ENCODE data around the gene NPSR1. TPM values are rescaled to one million over a fixed set of nuclear protein-coding genes. Genes with fewer than 3 reads are reported as not detected.
"Not testable (repeated sequence)": the region's sequence is repeated elsewhere in the genome, so short reads cannot be mapped to it uniquely, and the experiment has no call there.

NPSR1 gene
- total and polyA plus RNA-seq, 9 of the 15 experiments (the other 6 are each of a cell fraction or from before 2014, with no cell fraction given): not detected

DNA sequence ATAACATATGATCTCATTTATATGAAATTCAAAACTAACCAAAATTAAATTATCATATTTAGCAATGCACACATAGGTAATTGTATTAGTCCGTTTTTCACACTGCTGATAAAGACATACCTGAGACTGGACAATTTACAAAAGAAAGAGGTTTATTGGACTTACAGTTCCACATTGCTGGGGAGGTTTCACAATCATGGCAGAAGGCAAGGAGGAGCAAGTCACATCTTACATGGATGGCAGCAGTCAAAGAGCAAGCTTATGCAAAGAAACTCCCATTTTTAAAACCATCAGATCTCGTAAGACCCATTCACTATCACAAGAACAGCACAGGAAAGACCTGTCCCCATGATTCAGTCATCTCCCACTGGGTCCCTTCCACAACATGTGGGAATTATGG, 200.4 kb downstream of the NPSR1 start:
- BruUV-seq (replicated peaks); H4K20me1 ChIP-seq (replicated peaks; ENCODE audit: control insufficient read depth, insufficient read depth, low read length); intact Hi-C loops (cut with micrococcal nuclease); H2AFZ ChIP-seq (ENCODE audit: low read depth, low read length); H3K9ac ChIP-seq (ENCODE audit: insufficient read depth in 1 of 2, low read depth in 2 of 2, low read length in 2 of 2); H3K4me3 ChIP-seq; H3K27me3 ChIP-seq (ENCODE audit: control insufficient read depth in 2 of 2, insufficient read depth in 2 of 2, low read length in 2 of 2); DNase-seq (ENCODE audit: extremely low read depth in 1 of 4, low spot score in 3 of 4); in situ Hi-C loops (cut with MboI); H3K4me2 ChIP-seq (ENCODE audit: insufficient read depth, low read length); ATAC-seq; H3K9me1 ChIP-seq (ENCODE audit: control insufficient read depth, insufficient read depth, low read length); H3K36me3 ChIP-seq (ENCODE audit: control insufficient read depth, insufficient read depth, low read length); POLR2A ChIA-PET; H3K9me3 ChIP-seq (replicated peaks; ENCODE audit: control insufficient read depth, insufficient read depth, low read depth, low read length); H3K27ac ChIP-seq (ENCODE audit: extremely low read depth, low read depth, low read length); CTCF ChIA-PET (ENCODE audit: low intra/inter-chr PET ratio); FAIRE-seq; H3K79me2 ChIP-seq (ENCODE audit: control insufficient read depth, insufficient read depth, low read length); H3K4me1 ChIP-seq (replicated peaks in 1 of 2; ENCODE audit: control insufficient read depth in 2 of 2, insufficient read depth in 2 of 2, low read length in 2 of 2): not testable (repeated sequence)
- 0% methylated on average over 2 of the region's 2 CpGs for WGBS (ENCODE audit: insufficient coverage, low coverage, missing lambda C conversion rate)
- TF ChIP-seq ZNF766 (CRISPR knock-in tag; conservative IDR thresholded peaks at IDR 0.05) (peak; percentile 74), ZNF431 (CRISPR knock-in tag; IDR thresholded peaks at IDR 0.05) (peak; percentile 93)

GRCh38 chr7:34859281-34859680, 201.3 kb downstream of the NPSR1 start:
- H3K4me1 ChIP-seq (replicated peaks in 1 of 2; ENCODE audit: control insufficient read depth in 2 of 2, insufficient read depth in 2 of 2, low read length in 2 of 2); H3K9me1 ChIP-seq (ENCODE audit: control insufficient read depth, insufficient read depth, low read length); CTCF ChIA-PET (ENCODE audit: low intra/inter-chr PET ratio); H2AFZ ChIP-seq (ENCODE audit: low read depth, low read length); H3K36me3 ChIP-seq (ENCODE audit: control insufficient read depth, insufficient read depth, low read length); H3K4me3 ChIP-seq; H3K27ac ChIP-seq (ENCODE audit: extremely low read depth, low read depth, low read length); H3K9me3 ChIP-seq (replicated peaks; ENCODE audit: control insufficient read depth, insufficient read depth, low read depth, low read length); POLR2A ChIA-PET; BruUV-seq (replicated peaks); H3K79me2 ChIP-seq (ENCODE audit: control insufficient read depth, insufficient read depth, low read length); DNase-seq (ENCODE audit: extremely low read depth in 1 of 4, low spot score in 3 of 4); ATAC-seq; intact Hi-C loops (cut with micrococcal nuclease); H3K9ac ChIP-seq (ENCODE audit: insufficient read depth in 1 of 2, low read depth in 2 of 2, low read length in 2 of 2); H3K27me3 ChIP-seq (ENCODE audit: control insufficient read depth in 2 of 2, insufficient read depth in 2 of 2, low read length in 2 of 2); H4K20me1 ChIP-seq (replicated peaks; ENCODE audit: control insufficient read depth, insufficient read depth, low read length); in situ Hi-C loops (cut with MboI); H3K4me2 ChIP-seq (ENCODE audit: insufficient read depth, low read length); FAIRE-seq: not testable (repeated sequence)
- 0% methylated on average over 1 of the region's 1 CpG for WGBS (ENCODE audit: insufficient coverage, low coverage, missing lambda C conversion rate)

- in situ Hi-C loops (cut with MboI); H3K9me3 ChIP-seq (replicated peaks; ENCODE audit: control insufficient read depth, insufficient read depth, low read depth, low read length); CTCF ChIA-PET (ENCODE audit: low intra/inter-chr PET ratio); H3K4me3 ChIP-seq; H4K20me1 ChIP-seq (replicated peaks; ENCODE audit: control insufficient read depth, insufficient read depth, low read length); DNase-seq (ENCODE audit: extremely low read depth in 1 of 4, low spot score in 3 of 4); intact Hi-C loops (cut with micrococcal nuclease); H3K9me1 ChIP-seq (ENCODE audit: control insufficient read depth, insufficient read depth, low read length); H3K27me3 ChIP-seq (ENCODE audit: control insufficient read depth in 2 of 2, insufficient read depth in 2 of 2, low read length in 2 of 2); H3K9ac ChIP-seq (ENCODE audit: insufficient read depth in 1 of 2, low read depth in 2 of 2, low read length in 2 of 2); H3K79me2 ChIP-seq (ENCODE audit: control insufficient read depth, insufficient read depth, low read length); FAIRE-seq; H3K4me2 ChIP-seq (ENCODE audit: insufficient read depth, low read length); H3K36me3 ChIP-seq (ENCODE audit: control insufficient read depth, insufficient read depth, low read length); POLR2A ChIA-PET; BruUV-seq (replicated peaks); H3K4me1 ChIP-seq (replicated peaks in 1 of 2; ENCODE audit: control insufficient read depth in 2 of 2, insufficient read depth in 2 of 2, low read length in 2 of 2); H3K27ac ChIP-seq (ENCODE audit: extremely low read depth, low read depth, low read length); H2AFZ ChIP-seq (ENCODE audit: low read depth, low read length): not testable (repeated sequence)
- peak; percentile 39; the same call in 2 of the 3 replicates for ATAC-seq
- 36% methylated on average over 3 of the region's 5 CpGs for WGBS (ENCODE audit: insufficient coverage, low coverage, missing lambda C conversion rate)
Measured at GRCh38 chr7:34866222-34866621, 208.2 kb downstream of the NPSR1 start.

DNA sequence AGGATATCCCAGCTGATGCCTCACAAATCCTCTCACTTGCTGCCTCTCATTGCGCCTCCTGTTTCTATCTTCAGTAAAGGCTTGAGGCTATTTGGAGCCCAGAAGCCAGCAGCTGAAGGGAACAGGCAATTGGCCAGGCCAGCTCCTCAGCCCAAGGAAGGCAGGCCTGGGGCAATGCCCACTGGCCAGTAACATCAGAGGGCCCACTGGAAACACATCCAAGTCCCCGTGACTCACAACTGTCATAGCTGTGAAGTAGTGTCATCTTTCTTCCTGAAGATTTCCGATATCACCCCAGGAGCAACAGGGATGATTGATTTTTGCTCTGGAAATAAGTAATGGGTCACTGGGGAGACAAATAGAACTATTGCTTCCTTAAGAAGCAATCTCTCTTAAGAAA, 209.3 kb downstream of the NPSR1 start:
- H3K4me1 ChIP-seq (replicated peaks in 1 of 2; ENCODE audit: control insufficient read depth in 2 of 2, insufficient read depth in 2 of 2, low read length in 2 of 2); H4K20me1 ChIP-seq (replicated peaks; ENCODE audit: control insufficient read depth, insufficient read depth, low read length); H3K27me3 ChIP-seq (ENCODE audit: control insufficient read depth in 2 of 2, insufficient read depth in 2 of 2, low read length in 2 of 2); H3K9me1 ChIP-seq (ENCODE audit: control insufficient read depth, insufficient read depth, low read length); H3K4me2 ChIP-seq (ENCODE audit: insufficient read depth, low read length); H3K9me3 ChIP-seq (replicated peaks; ENCODE audit: control insufficient read depth, insufficient read depth, low read depth, low read length); in situ Hi-C loops (cut with MboI); H3K36me3 ChIP-seq (ENCODE audit: control insufficient read depth, insufficient read depth, low read length); intact Hi-C loops (cut with micrococcal nuclease); BruUV-seq (replicated peaks); POLR2A ChIA-PET; H3K4me3 ChIP-seq; H2AFZ ChIP-seq (ENCODE audit: low read depth, low read length); H3K9ac ChIP-seq (ENCODE audit: insufficient read depth in 1 of 2, low read depth in 2 of 2, low read length in 2 of 2); ATAC-seq; FAIRE-seq; H3K79me2 ChIP-seq (ENCODE audit: control insufficient read depth, insufficient read depth, low read length); DNase-seq (ENCODE audit: extremely low read depth in 1 of 4, low spot score in 3 of 4); CTCF ChIA-PET (ENCODE audit: low intra/inter-chr PET ratio); H3K27ac ChIP-seq (ENCODE audit: extremely low read depth, low read depth, low read length): not testable (repeated sequence)
- 19% methylated on average over 3 of the region's 3 CpGs for WGBS (ENCODE audit: insufficient coverage, low coverage, missing lambda C conversion rate)

All from K562 (cell line).